DND-41 (cell line): ENCODE measurements around the gene DAGLA.
A peak's percentile ranks its signal among the peaks of the same experiment; 100 is the strongest.

Experiments
- ATAC-seq: fragments of 200-7000 bp; cut with Tn5 transposase; 3 replicates; pipeline ENCODE4 v1.9.1; 2021; ENCODE audit warnings: low read depth; ENCODE audit not compliant: insufficient read depth
- DNase-seq: peaks from one replicate; pipeline ENCODE4 v3.0.0-alpha.2; 2020
- H2AFZ ChIP-seq: 2 replicates; pipeline ENCODE4 v1.6.0; 2012; ENCODE audit warnings: low read depth, low read length
- H3K27ac ChIP-seq: 2 replicates; pipeline ENCODE4 v1.5.1; 2012; ENCODE audit warnings: low read length, inconsistent platforms
- H3K27me3 ChIP-seq: fragments of 200-600 bp; sonication (generic); 2 replicates; pipeline ENCODE4 v1.6.0; 2012; ENCODE audit warnings: low read length, mild to moderate bottlenecking, inconsistent platforms; ENCODE audit not compliant: insufficient read depth, poor library complexity
- H3K36me3 ChIP-seq: 2 replicates; pipeline ENCODE4 v1.5.1; 2012; ENCODE audit warnings: low read length, inconsistent platforms; ENCODE audit not compliant: insufficient read depth
- H3K4me1 ChIP-seq: 2 replicates; pipeline ENCODE4 v1.5.1; 2012; ENCODE audit warnings: mild to moderate bottlenecking, low read length; ENCODE audit not compliant: insufficient read depth
- H3K4me2 ChIP-seq: 2 replicates; pipeline ENCODE4 v1.6.0; 2012; ENCODE audit warnings: mild to moderate bottlenecking, moderate library complexity, low read length, inconsistent platforms; ENCODE audit not compliant: insufficient read depth
- H3K4me3 ChIP-seq, 2 experiments: fragments of 200-600 bp in 1 of 2; shearing (Covaris generic) in 1 of 2; 2 replicates each; pipeline ENCODE4 v1.5.1; 2012 to 2016; ENCODE audit warnings: inconsistent platforms in 2 of 2, low read length in 2 of 2, mild to moderate bottlenecking in 2 of 2, low read depth in 1 of 2, moderate library complexity in 1 of 2
- H3K79me2 ChIP-seq: 2 replicates; pipeline ENCODE4 v1.6.0; 2012; ENCODE audit warnings: low read length, inconsistent platforms; ENCODE audit not compliant: insufficient read depth
- H3K9ac ChIP-seq: 2 replicates; pipeline ENCODE4 v1.6.0; 2012; ENCODE audit warnings: low read depth, mild to moderate bottlenecking, inconsistent platforms, low read length, moderate library complexity
- H3K9me3 ChIP-seq: 2 replicates; pipeline ENCODE4 v1.5.1; 2012; ENCODE audit warnings: low read length, moderate library complexity, mild to moderate bottlenecking, inconsistent platforms; ENCODE audit not compliant: insufficient read depth, severe bottlenecking
- H4K20me1 ChIP-seq: 2 replicates; pipeline ENCODE4 v1.6.0; 2012; ENCODE audit warnings: low read length; ENCODE audit not compliant: insufficient read depth
- EZH2 ChIP-seq: IDR thresholded peaks from 3 replicates; pipeline ENCODE4 v1.6.1; 2012; ENCODE audit warnings: borderline replicate concordance, low read depth, mild to moderate bottlenecking, moderate library complexity, low read length, inconsistent platforms; ENCODE audit not compliant: severe bottlenecking
- TF ChIP-seq, protein P1 (sequence below): IDR thresholded peaks from 2 replicates; pipeline ENCODE4 v1.5.1; 2012; ENCODE audit warnings: borderline replicate concordance, low read length, moderate library complexity, mild to moderate bottlenecking; ENCODE audit not compliant: poor library complexity, severe bottlenecking; ENCODE audit errors: extremely low read depth

Gene DAGLA

DNA sequence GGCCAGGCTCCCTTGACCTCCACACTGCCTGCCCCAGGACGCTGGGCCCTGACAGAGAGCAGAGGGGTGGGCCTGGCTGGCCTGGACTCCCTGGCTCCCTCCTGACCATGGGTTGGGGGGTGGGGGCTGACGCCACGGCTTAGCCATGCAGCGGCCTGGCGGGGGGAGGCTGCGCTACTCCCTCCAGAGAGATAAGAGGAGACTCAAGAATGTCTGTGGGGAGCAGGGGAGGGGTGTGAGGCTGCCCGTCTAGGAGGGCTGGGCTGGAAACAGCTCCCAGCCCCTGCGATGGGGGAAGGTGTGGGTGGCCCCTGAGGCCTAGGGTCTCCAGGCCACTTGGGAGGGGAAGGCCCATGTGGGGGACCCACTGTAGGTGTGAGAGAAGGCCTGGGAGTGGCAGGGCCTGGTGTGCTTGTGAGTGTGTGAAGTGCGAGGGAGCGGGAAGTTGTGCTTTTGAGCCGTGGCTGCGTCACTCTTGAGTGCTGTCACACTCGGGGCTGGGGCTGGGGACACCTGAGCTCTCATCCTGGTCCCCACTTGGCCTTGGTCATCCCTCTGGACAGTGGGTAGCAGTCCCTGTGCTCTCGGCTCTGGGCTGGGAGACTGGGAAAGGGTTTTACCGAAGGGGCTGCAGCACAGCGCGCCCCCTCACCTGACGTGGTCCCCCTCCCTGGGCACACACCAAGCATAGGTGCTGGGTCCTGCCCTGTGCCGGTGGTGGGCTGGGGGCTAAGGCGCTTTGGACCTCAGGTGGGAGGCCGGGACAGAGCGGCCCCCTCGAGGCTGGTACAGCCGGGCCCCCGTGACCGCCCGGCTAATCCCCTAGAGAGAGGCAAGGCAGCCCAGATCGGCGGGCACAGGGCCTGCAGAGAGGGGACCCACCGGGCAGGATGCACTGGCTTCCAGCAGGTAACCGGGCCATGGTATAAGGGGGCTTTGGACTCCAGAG lies 74.6 kb downstream of the DAGLA start:
- no peak for TF ChIP-seq EZH2
- TF ChIP-seq, protein P1, sequence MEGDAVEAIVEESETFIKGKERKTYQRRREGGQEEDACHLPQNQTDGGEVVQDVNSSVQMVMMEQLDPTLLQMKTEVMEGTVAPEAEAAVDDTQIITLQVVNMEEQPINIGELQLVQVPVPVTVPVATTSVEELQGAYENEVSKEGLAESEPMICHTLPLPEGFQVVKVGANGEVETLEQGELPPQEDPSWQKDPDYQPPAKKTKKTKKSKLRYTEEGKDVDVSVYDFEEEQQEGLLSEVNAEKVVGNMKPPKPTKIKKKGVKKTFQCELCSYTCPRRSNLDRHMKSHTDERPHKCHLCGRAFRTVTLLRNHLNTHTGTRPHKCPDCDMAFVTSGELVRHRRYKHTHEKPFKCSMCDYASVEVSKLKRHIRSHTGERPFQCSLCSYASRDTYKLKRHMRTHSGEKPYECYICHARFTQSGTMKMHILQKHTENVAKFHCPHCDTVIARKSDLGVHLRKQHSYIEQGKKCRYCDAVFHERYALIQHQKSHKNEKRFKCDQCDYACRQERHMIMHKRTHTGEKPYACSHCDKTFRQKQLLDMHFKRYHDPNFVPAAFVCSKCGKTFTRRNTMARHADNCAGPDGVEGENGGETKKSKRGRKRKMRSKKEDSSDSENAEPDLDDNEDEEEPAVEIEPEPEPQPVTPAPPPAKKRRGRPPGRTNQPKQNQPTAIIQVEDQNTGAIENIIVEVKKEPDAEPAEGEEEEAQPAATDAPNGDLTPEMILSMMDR = no peak
- Histone ChIP-seq H3K36me3 (no peaks in the 10 kb centered on the region), H3K4me1 (peaks cover 3% of the 10 kb centered on the region; the same call in 1 of the 2 replicates), H3K27me3 (no peaks in the 10 kb centered on the region), H2AFZ (no peak overlapping the region), H3K4me3 (no peak overlapping the region), H3K9me3 (no peaks in the 10 kb centered on the region), H3K4me2 (no peak overlapping the region), H4K20me1 (no peaks in the 10 kb centered on the region), H3K9ac (no peak overlapping the region), H3K79me2 (no peaks in the 10 kb centered on the region), H3K27ac (no peak overlapping the region)
- ATAC-seq = no peak
- no peak for DNase-seq

DNA sequence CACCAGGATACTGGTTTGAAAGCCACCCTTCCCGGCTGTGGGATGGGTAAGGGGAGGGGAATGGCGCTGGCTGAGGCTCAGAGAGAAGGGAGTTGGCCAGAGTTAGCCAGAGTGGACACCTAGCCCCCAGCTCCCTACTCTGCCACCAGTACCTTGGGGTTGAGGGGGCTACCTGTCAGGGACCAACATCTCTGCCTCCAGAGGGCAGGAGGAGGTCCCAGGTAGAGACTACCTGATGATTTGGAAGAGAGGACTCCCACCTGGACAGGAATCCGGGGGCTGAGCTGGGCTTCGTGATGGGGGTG lies 75.9 kb downstream of the DAGLA start:
- H3K79me2 ChIP-seq = no peaks in the 10 kb centered on the region

DNA sequence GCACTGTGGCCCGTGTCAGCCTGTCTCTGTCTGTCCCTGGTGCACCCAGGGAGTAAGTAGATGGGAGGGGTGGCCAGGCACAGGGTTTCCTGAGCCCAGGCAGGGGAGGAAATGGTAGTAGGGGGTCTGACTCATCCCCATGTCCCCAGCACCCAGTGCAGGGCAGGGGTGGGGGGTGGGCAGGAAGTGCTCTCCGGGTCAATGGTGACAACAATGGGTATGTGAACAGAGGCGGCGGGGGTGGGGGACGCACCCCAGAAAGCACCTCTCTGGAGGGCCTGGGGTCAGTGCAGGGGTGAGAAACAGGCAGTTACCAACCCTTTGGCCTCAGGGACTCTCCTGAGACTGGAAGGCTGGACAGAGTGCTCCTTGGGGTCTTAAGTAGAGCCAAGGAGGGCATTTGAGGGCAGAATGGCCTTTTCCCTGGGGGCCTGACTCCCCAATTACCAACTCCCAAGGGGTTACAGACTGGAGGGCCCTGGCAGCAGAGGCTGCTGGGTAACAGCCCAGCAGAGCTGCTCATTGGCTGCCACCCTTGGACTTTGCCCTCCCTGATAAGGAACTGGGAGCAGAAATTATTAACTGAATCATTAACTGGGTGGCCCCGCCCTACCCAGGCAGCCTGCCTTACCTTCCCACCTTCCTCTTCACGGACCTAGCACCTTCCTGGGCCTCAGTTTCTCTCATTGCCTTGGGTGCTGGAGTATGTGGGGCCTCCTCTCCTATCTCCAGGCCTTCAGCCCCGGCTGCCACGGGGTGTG lies 76.4 kb downstream of the DAGLA start:
- Histone ChIP-seq H3K27me3 (no peaks in the 10 kb centered on the region), H3K4me2 (no peak overlapping the region), H3K79me2 (no peaks in the 10 kb centered on the region), H3K4me1 (peaks cover 3% of the 10 kb centered on the region; the same call in 1 of the 2 replicates), H3K9me3 (no peaks in the 10 kb centered on the region), H3K36me3 (no peaks in the 10 kb centered on the region), H4K20me1 (no peaks in the 10 kb centered on the region), H3K9ac (no peak overlapping the region), H3K27ac (no peak overlapping the region), H3K4me3 (no peak overlapping the region), H2AFZ (no peak overlapping the region)
- ATAC-seq = peak; percentile 72
- peak; percentile 29 for DNase-seq
- TF ChIP-seq, protein P1 = no peak
- no peak for TF ChIP-seq EZH2

More for the DNA sequence above, 75.9 kb downstream of the DAGLA start:
- H3K4me2 ChIP-seq = no peak overlapping the region
- H3K9ac ChIP-seq = no peak overlapping the region
- peaks cover 3% of the 10 kb centered on the region; the same call in 1 of the 2 replicates for H3K4me1 ChIP-seq
- no peak for DNase-seq
- no peaks in the 10 kb centered on the region for H3K27me3 ChIP-seq
- no peaks in the 10 kb centered on the region for H4K20me1 ChIP-seq
- H3K27ac ChIP-seq = no peak overlapping the region
- H3K9me3 ChIP-seq = no peaks in the 10 kb centered on the region
- no peak overlapping the region for H2AFZ ChIP-seq
- no peak overlapping the region for H3K4me3 ChIP-seq
- H3K36me3 ChIP-seq = no peaks in the 10 kb centered on the region
- TF ChIP-seq, protein P1 = no peak
- no peak for TF ChIP-seq EZH2
- no peak for ATAC-seq
